ENCODE data around the gene HDAC8. TPM values are rescaled to one million over a fixed set of nuclear protein-coding genes. Genes with fewer than 3 reads are reported as not detected.
A peak's percentile ranks its signal among the peaks of the same experiment; 100 is the strongest.

Gene HDAC8
- total RNA-seq, 1 donor from 2014 or later: 21.4 TPM

DNA sequence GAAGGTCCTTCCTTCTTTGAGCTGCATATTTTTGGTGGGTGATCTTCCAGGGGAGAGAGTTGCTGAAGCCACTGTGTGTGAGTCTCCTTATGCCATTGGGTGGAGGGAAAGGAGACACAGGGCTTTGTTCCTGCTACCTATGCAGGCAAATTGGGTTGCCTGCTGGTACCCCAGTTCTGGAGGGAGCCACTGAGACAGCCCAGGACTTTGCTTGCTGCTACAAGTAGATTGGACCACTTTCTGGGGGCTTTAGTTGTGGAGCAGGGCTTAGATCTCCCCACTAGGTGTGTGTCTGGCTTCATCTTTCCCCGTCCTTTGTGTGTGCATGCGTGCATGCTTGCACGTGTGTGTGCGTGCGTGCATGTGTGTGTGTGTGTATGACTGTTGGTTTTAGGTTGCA lies 276.9 kb downstream of the HDAC8 start:
- no peaks in the 10 kb centered on the region for H3K9me3 ChIP-seq (ENCODE audit: control insufficient read depth in 3 of 3, low read length in 3 of 3)
- H3K27ac ChIP-seq (ENCODE audit: low read depth, low read length): no peak overlapping the region
- no peaks in the 10 kb centered on the region for H3K36me3 ChIP-seq (ENCODE audit: control insufficient read depth in 3 of 3, insufficient read depth in 3 of 3, low read length in 3 of 3)
- peaks cover 0 to 24% (median 1%) of the 10 kb centered on the region in 3 donors for H3K27me3 ChIP-seq (ENCODE audit: control insufficient read depth in 3 of 3, insufficient read depth in 3 of 3, low read length in 3 of 3)
- H3K4me1 ChIP-seq (ENCODE audit: control insufficient read depth in 3 of 3, insufficient read depth in 3 of 3, low read length in 3 of 3): no peaks in the 10 kb centered on the region
- H3K4me3 ChIP-seq (ENCODE audit: low read length in 3 of 3): no peak overlapping the region
- no peak overlapping the region for H3K9ac ChIP-seq (ENCODE audit: low read depth in 1 of 3, low read length in 3 of 3)

DNA sequence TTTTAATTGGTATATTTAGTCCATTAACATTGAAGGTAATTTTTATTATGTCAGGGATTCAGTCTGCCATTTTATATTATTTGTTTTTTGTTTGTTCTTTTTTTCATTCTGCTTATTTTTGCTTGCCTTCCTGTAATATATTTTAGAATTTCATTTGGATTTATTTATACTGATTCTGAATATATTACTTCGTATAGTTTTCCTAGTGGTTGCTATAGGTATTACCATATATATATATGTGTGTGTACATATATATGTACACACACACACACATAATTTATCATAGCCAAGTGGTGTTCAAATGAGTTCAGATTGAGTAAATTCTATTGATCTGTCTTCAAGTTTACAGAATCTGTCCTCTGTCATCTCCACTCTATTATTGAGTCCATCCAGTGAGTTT lies 278.1 kb downstream of the HDAC8 start:
- H3K27ac ChIP-seq (ENCODE audit: low read depth, low read length): no peak overlapping the region
- peaks cover 0 to 14% (median 0%) of the 10 kb centered on the region in 3 donors for H3K27me3 ChIP-seq (ENCODE audit: control insufficient read depth in 3 of 3, insufficient read depth in 3 of 3, low read length in 3 of 3)
- H3K36me3 ChIP-seq (ENCODE audit: control insufficient read depth in 3 of 3, insufficient read depth in 3 of 3, low read length in 3 of 3): no peaks in the 10 kb centered on the region
- no peak overlapping the region for H3K9ac ChIP-seq (ENCODE audit: low read depth in 1 of 3, low read length in 3 of 3)
- H3K4me1 ChIP-seq (ENCODE audit: control insufficient read depth in 3 of 3, insufficient read depth in 3 of 3, low read length in 3 of 3): no peaks in the 10 kb centered on the region
- no peak overlapping the region for H3K4me3 ChIP-seq (ENCODE audit: low read length in 3 of 3)
- H3K9me3 ChIP-seq (ENCODE audit: control insufficient read depth in 3 of 3, low read length in 3 of 3): no peaks in the 10 kb centered on the region

DNA sequence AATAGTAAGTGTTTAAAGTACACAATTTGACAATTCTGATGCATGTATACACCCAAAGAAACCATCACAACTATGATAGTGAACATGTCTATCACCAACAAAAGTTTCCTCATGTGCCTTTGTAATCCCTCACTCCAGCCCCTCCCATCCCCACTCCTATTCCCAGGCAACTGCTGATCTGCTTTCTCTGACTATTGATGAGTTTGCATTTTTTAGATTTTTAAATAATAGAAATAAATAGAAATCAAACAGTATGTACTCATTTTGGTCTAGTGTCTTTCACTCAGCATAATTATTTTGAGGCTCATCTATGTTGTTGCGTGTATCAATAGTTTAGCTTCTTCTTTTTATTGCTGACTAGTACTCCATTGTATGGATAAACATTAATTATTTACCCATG lies 290.3 kb downstream of the HDAC8 start:
- Histone ChIP-seq H3K36me3 (ENCODE audit: control insufficient read depth in 3 of 3, insufficient read depth in 3 of 3, low read length in 3 of 3) (no peaks in the 10 kb centered on the region), H3K27ac (ENCODE audit: low read depth, low read length) (no peak overlapping the region), H3K4me1 (ENCODE audit: control insufficient read depth in 3 of 3, insufficient read depth in 3 of 3, low read length in 3 of 3) (no peaks in the 10 kb centered on the region), H3K9me3 (ENCODE audit: control insufficient read depth in 3 of 3, low read length in 3 of 3) (no peaks in the 10 kb centered on the region), H3K9ac (ENCODE audit: low read depth in 1 of 3, low read length in 3 of 3) (no peak overlapping the region), H3K4me3 (ENCODE audit: low read length in 3 of 3) (no peak overlapping the region), H3K27me3 (ENCODE audit: control insufficient read depth in 3 of 3, insufficient read depth in 3 of 3, low read length in 3 of 3) (peaks cover 0 to 12% (median 0%) of the 10 kb centered on the region in 3 donors)

DNA sequence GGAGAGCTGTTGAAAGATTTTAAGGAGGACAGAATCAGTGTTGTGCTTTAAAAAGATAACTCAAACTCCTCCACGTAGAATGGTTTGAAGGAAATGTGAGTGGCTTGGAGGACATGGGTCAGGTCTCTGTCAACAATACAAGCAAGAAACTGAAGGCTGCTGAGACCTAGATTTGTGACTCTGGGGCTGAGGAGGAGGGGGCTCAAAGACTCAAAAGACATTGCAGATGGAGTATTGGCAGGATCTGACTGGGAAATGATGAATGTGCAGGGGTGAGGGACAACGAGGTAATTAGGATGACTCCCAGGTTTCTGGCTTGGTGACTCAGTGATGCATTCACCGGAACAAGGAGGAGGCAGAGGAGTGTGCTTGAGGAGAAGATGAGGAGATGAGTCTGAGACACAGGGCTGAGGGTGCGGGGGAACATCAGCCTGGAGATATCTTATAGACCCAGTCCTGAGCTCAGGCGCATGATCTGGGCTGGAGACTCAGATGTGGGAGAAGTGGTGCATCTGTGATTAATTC lies 292.3 kb downstream of the HDAC8 start:
- Histone ChIP-seq H3K4me1 (ENCODE audit: control insufficient read depth in 3 of 3, insufficient read depth in 3 of 3, low read length in 3 of 3) (peaks cover 0 to 7% (median 4%) of the 10 kb centered on the region in 3 donors), H3K4me3 (ENCODE audit: low read length in 3 of 3) (no peak overlapping the region), H3K27ac (ENCODE audit: low read depth, low read length) (no peak overlapping the region), H3K27me3 (ENCODE audit: control insufficient read depth in 3 of 3, insufficient read depth in 3 of 3, low read length in 3 of 3) (peaks cover 0 to 12% (median 0%) of the 10 kb centered on the region in 3 donors), H3K36me3 (ENCODE audit: control insufficient read depth in 3 of 3, insufficient read depth in 3 of 3, low read length in 3 of 3) (peaks cover 0 to 6% (median 0%) of the 10 kb centered on the region in 3 donors), H3K9me3 (ENCODE audit: control insufficient read depth in 3 of 3, low read length in 3 of 3) (no peaks in the 10 kb centered on the region), H3K9ac (ENCODE audit: low read depth in 1 of 3, low read length in 3 of 3) (no peak overlapping the region)

Small RNA genes within 50 kb of the gene (small RNA-seq; reads per million reads assigned to genes)
- gene RF00019 (not detected), gene RNU2-68P (0.74 reads per million, percentile 72 among the genes with 10 or more reads in this experiment)

Other genes starting within 250 kb of the HDAC8 start
- gene PHKA1, start 141.5 kb upstream of the HDAC8 start, total RNA-seq: 2.6 TPM
- gene DMRTC1B, start 204.0 kb upstream of the HDAC8 start, total RNA-seq: not detected
- not detected for gene FAM236B, start 209.8 kb upstream of the HDAC8 start, total RNA-seq
- not detected for gene FAM236D, start 235.4 kb upstream of the HDAC8 start, total RNA-seq